ENCODE results near the gene TRHDE.

- TF ChIP-seq YY1 (IDR thresholded peaks at IDR 0.05; ENCODE audit: insufficient read depth, insufficient read length) (no peak), ZNF274 (IDR thresholded peaks at IDR 0.05; ENCODE audit: low read depth, low read length) (no peak), SUZ12 (IDR thresholded peaks at IDR 0.05; ENCODE audit: extremely low read depth, insufficient read depth, insufficient read length) (no peak)
Measured at GRCh38 chr12:72602581-72602980, 330.4 kb downstream of the TRHDE start.
